GM19023 (cell line): ENCODE data around the gene VARS2.
"Not testable (repeated sequence)": the region's sequence is repeated elsewhere in the genome, so short reads cannot be mapped to it uniquely, and the experiment has no call there.

Source experiments
- ATAC-seq: cut with Tn5 transposase; IDR thresholded peaks from one replicate; pipeline ENCODE4 v1.9.1; 2021; ENCODE audit warnings: mild to moderate bottlenecking, moderate library complexity; ENCODE audit not compliant: unreplicated experiment

VARS2 gene

DNA sequence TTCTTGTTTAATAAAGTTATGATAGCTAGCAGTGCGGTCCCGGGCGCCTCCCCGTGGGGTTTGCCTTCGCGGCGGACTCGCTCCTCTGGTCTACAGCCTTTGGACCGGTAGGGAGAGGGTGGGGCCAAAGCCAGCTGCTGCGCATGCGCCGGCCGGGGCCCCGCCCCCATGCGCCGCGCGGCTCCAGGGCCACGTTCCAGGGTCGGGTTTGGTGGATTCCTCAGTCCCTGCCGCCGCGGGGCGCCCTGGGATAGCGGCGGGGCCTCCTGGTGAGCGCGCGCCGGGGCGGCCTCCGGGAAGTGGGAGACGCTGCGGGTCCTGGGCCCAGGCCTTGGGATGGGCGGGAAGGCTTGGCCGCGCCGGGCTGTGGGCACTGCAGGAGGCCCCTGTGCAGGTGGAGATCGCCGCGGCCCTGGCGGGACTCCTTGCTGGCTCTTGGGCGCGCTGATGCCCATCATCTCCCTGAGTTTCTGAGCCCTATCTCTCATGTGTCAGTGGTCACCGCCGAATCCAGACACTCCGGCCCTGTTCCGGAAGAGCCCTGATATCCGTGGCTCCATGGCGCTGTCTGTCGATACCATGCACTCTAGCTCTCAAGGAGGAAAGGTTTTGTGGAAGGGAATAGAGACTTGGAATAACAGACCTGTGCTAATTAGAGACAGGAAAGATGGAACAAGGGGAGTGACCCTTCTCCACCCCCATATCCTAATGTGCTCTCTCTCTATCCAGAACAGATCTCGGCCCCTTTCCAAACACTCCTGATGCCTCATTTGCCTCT lies at the start of gene VARS2:
Gene VARS2 (plus strand): TSS at position 163 of the 778 bp plus-strand sequence. CDS start 599 bp downstream, at position 762.
- ATAC-seq = peak; percentile 85

DNA sequence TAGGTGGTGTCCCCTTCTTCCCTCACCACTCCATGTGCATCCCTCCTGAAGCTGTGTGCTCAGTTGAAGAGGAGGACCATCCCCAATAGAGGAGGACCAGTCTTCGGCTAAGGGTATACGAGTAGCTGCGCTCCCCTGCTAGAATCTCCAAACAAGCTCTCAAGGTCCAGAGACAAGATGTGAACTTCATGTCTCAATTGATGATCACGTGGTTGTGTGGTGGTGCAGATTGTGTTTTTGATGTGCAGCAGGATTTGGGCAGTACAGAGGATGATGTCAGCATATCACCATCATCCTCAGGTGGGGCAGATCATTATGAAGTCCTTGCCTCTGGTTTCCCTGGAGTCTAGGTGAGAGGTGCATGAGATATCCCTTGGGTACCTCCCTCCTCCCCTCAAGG lies 49.7 kb upstream of the VARS2 start:
- no peak for ATAC-seq

DNA sequence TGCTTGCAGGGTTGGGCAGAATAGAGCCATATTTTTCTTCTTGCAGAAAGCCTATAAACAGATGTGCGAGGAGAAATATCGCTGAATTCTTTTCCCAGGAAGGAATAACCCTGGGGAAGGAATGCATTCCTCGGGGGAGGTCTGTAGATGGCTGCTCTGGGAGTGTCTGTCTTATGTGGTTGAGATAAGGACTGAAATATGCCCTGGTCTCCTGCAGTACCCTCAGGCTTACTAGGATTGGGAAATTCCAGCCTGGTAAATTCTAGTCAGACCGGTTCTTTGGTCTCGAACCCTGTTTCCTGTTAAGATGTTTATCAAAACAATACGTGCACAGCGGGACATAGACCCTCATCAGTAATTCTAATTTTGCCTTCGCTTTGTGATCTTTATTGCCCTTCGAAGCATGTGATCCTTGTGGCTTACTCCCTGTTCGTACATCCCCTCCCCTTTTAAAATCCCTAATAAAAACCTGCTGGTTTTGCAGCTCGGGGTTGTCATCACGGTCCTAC lies 44.7 kb upstream of the VARS2 start:
- ATAC-seq = not testable (repeated sequence)

DNA sequence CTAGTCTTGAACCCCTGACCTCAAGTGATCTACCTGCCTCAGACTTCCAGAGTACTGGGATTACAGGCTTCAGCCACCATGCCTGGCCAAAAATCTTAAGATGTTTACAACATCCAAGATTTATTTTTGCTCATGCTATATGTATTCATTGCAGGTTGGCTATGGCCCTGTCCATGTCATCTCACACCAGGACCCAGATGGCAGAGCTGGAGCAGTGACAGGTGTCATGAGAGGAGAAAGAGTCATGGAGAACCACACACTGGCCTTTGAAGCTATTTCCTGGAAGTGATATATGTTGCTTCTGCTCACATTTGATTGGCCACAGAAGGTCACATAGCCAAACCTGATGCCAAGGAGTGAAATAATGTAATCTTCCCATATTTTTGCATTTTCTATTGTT lies 43.5 kb upstream of the VARS2 start:
- ATAC-seq = no peak

DNA sequence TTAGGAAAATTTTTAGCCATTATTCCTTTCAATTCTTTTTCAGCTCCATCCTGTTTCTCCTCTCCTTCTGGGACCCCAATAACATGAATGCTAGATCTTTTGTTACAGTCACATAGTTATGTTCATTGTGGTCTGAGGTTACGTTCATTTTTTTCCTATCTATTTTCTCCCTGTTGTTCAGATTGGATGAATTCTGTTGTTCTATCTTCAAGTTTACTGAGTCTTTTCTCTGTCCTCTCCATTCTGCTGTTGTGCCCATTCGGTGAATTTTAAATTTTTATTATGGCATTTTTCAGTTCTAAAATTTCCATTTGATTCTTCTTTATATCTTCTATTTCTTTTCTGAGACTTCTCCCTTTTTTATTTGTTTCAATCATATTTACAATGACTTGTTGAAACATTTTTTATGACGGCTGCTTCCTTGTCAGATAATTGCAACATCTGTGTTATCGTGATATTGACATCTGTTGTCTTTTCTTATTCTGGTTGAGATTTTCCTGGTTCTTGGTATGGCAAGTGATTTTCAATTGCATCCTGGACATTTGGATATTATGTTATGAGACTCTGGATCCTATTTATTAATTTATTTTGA lies 42.4 kb upstream of the VARS2 start:
- ATAC-seq = no peak

DNA sequence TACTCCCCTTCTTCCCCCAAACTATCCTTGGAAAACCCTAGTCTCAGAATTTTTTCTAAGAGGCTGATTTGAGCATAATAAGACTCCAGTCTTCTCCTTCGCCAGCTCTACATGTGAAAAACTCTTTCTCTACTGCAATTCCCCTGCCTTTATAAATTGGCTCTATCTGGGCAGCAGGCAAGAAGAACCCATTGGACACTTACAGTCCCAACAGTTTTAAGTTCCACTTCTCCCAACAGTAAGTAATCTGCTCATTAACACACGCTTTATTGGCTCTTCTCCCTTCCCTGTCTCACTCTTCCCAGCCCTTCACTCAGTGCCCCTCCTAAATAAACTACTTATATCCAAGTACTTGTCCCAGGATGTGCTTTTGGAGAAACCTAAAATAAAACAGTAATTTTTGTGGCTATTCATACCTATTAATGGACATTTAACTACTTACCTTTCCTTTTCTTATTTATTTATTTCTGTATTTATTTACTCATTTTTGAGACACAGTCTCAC lies 40.8 kb upstream of the VARS2 start:
- ATAC-seq = no peak

DNA sequence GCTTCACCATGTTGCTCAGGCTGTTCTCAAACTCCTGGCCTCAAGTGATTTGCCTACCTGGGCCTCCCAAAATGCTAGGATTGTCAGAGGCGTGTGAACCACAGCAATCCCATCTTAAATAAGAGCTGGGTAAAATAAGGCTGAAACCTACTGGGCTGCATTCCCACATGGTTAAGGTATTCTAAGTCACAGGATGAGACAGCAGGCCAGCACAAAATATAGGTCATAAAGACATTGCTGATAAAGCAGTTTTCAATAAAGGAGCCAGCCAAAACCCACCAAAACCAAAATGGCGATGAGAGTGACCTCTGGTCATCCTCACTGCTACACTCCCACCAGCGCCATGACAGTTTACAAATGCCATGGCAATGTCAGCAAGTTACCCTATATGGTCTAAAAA lies 40.2 kb upstream of the VARS2 start:
- not testable (repeated sequence) for ATAC-seq

DNA sequence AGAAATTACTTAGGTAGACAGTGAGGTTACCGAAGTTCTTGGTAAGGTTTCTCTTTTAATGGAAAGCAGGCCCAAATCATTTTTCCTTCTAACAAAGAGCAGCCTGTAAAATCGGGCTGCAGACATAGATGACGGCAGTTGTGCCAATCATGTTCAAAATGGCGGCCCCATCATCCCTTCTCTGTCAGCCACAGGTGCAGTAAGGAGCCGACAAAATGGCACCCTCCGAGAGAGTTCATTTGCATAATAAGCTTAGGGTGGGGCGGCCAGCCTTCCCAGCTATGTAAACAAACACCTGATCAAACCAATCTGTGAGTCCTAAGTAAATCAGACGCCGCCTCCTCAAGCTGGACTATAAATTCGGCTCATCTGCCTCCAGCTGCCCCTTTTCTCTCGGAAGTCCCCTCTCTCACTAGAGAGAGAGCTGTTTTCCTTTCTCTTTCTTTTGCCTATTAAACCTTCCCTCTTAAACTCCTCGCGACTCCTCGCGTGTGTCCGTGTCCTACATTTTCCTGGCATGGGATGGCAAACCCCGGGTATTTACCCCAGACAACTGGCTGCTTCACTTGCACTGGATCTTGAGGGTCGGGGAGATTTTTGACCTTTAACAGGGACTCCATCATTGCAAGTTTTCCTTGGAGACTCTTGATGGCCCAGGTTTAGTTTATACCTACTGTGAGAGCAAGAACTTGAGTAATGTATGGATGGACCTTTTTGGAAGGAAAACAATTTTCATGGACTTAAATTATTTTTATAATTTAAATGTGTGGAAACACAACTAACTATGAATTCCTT lies 38.6 kb upstream of the VARS2 start:
- ATAC-seq = no peak

DNA sequence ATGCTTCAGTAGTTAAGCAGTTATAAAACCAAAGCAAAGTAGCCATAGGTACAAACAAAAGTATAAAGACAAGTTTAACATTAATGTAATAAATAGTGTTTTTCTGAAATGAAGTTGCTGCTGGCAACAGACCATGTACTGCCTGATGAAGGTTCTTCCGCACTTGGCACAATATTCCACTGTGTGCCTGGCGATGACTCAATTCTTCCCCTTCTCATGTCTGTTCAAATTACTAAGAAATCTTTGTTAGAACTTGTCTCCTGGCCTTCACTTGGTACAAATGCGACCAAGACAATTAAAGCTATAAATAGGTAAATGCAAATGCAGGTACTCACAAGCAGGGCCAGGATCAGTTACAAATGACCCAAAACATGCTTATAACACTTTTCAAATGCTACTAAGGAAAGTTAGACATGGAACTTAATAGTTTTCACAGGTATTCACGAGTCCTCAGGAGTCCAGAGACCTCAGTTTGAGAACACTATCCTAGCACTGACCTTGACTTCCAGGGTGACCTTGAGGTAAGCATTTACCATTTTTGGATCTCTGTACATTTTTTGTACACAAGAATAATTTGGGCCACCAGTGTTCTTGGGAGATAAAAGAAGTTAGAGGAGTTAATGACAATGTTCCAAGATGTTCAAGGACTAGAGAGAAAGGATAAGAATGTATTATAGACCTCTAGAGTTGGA lies 37.9 kb upstream of the VARS2 start:
- ATAC-seq = no peak

DNA sequence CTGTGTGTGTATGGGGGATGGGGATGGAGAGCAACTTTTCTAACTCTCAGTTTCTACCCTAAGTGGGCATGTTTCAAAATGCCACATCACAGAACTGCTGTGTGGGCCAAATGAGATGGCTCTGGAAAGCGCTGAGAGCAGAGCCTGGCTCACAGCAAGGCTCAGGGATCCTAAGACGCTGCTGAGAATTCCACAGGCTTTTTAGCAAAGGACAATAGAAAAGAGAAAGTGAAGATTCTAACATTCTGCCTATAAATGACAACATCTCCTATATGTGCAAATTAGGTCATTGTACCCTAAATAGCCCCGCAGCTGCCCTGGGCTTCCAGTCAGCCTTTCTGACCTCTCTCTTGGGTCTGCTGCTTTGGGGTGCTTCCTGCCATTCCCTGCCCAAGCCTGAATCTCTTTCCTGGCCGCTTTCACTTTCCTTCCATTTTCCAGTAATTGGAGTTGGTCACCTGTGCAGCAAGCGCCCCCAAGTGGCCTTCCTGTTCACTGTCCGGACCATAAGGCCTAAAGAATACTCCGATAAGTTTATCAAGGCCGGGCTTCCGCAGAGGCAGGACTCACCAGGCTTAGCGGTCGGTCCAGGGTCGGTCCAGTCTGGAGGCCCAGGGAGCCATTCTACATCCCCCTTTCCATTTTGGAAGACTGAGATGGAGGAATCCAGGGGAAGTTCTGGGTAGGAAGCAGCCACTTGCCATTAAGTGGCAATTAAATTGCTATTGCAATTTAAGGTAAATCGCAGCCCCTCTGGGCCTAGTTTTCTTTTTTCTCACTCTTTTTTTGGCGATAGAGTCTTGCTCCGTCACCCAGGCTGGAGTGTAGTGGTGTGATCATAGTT lies 36.4 kb upstream of the VARS2 start:
- ATAC-seq = no peak

DNA sequence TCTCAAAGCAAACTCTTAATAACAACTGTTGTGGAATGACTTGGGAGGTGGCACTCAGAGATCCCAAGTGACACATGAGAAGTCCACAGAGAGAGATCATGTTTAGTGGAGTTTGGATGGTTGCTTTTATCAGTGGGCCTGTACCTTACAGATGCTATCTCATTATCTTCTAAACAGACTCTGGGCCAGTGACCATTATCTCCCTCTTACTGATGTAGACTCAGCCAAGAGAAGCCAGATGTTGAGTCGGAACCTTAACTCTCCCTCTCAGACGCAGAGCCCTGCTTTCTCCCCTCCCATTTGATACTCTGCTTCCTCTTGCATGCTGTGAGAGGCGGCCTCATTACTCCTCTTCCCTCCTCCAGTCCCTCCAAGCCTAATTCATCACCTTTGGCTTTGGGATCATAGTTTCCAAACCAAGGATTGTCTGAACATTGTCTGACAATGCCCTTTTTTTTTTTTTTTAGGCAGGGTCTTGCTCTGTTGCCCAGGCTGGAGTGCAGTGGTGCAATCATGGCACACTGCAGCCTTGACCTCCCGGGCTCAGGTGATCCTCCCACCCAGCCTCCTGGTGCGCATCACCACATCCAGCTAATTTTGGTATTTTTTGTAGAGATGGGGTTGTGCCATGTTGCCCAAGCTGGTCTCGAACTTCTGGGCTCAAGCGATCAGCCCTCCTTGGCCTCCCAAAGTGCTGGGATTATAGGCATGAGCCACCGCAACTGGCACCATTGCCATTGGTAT lies 34.2 kb upstream of the VARS2 start:
- ATAC-seq = no peak

DNA sequence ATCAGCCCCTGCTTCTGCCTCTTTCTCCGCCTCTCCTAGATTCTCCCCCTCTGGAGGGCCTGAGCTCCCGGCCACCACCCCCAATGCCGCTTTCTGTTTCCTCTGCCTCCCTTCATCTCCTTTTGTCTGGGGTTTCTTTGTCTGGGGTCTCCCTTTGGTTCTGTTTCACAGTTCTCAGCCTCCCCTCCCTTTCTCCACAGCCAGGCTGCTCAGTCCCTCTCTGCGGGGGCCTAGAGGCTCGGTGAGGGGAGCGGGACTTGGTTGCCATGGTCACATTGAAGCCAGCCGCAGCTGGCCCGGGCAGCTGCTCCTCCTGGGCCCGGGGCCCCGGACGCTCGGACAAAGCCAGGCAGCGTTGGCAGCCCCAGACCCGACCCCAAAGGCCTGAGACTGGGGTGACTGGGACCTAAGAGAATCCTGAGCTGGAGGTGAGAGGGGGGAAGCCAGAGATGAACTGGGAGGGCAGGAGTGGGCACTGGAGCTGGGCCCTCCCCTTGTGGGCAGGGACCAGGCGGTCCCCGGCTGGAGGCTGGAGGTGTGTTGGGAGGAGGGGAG lies 33.3 kb upstream of the VARS2 start:
- ATAC-seq = no peak

DNA sequence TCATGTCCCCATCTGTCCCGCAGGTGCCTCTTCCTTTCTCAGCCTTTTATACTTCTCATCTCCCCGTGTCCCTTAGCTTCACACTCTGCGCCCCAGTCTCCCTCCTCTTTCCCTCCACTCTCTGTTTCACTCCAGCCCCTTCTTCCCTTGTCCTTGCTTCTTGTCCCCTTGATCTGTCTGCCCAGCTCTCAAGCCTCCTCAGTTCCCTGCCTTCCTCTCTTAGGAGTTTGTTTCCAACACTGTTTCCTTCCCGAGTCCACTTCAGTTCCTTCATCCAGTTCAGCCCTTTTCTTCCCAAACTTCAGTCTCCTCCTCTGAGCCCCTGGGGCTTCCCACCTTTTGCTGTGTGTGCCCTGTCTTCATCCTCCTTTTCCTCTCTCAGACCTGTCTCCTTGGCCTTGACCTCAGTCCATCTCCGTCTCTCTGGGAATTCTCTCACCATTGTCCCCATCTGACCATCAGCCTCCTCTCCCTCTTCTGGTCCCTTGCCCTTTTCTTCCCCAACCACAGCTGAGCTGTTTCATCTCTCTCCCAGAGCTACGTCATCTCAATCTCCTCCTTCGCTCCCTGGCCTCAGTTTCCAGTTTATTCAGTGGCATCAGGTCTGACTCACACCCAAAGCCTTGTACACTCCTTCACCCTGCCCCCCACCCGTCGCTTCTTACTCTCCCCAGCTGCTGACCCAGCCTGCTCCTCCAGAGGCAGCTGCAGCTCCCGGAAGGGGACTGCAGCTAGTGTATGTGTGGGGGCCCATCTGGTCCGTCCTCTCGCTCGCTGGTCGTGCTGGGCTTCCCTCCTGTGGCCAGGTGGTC lies 32.4 kb upstream of the VARS2 start:
- ATAC-seq = no peak

DNA sequence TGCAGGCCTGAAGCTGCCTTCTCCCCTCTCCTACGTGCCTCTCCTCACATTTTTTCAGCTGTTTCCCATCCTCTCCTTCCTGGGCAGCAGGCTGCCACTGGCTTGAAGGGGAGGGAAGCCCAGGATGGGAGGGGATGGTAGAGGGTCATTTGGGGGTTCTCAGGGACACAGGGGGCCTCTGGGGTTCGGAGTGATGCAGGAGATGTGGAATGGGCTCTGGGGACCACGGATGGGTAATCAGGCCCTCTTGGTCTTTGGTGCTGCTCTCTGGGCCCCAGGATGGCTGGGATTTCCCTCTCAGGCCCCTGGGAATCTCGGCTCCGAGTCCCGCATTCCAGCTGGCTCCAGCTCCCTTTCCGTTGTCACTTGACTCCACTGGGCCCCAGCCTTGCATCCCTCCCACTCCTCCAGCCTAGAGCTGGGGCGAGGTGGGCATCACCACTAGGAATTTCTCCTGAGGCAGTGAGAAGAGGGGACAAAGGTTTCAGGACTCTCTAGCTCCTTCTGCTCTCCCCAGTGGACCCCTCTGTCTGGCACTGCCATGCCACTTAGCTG lies 31.8 kb upstream of the VARS2 start:
- ATAC-seq = no peak

DNA sequence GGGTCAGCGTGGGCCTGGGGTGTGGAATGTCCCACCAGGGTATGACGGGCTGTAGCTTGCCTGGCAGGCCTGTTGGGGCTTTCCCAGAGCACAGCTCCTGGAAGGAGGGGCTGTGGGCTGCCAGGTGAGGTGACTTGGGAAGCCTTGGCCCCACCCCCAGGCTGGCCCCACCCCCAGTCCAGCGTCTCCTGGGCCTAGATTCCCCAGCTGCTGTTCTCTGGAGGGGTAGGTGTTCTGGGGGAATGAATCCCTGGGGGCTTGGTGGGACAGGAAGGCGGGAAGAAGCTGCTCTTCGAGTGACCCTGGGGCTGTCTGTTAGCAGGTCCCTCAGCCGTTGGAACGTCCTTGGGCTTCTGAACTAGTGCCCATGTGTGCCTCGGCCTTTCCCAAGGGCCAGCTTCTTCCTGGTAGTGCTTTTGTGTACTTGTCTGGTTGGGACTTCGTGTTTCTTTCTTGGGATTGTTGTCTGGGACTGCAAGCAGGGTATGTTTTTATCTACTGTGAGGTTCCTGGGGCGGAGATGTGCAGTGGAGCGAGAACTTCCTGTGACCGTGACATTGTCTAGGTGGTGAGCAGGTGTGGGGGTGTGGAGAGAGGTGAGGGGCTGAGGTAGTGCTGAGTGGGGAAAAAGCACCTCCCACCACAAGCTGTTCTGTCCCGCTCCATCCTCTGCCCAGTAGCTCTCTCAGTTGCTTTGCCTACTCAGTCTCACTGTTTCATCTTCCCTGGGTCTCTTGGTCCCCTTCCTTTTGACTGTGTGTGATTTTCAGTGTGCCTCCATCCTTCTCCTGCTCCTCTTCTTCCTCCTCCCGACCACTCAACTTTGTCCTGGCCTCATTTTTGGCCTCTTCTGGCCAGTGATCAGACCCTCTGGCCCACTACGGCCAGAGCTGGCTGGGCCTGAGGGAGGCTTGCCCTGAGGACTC lies 31.0 kb upstream of the VARS2 start:
- ATAC-seq = no peak

DNA sequence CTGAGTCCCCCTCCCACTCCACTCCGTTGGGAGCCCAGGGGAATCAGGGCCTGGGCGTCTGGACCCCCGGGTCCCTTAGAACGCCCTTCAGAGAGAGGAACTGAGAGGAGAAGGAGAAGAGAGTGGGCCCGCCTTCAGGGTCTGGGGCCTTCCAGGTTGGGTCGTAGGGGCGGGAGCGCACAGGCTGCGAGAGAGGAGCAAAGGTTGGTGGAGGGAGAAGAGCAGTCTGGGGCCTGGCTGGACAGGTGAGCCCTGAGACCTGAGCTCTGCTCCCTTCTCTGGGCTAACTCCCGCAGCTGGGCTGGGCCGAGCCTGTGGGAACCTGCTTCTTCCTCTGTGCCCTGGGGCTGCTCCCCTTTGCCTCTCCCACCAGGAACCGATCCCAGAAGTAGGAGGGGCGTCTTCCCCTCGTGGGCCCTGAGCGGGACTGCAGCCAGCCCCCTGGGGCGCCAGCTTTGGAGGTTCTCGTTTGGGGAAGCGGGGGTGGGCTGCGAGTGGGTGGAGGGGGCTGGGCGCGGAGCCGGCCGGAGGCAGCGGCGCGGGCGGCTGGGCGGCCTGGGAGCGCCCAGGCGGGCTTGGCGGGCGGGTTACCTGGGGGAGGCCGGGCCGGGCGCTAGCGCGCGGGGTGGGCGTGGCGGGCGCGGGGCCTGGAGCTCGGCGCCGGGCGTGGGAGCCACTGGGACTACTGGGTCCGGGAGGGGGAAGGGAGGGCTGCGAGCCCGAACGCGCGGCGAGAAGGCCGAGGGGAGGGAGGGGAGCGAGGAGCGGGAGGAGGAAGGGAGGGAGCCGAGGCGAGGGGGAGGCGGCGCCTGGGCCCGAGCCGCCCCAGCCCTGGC lies 30.1 kb upstream of the VARS2 start, which contains the start of gene DDR1:
Gene DDR1 (plus strand): TSS at position 835 of the 836 bp plus-strand sequence. CDS start 4,211 bp downstream, outside the sequence.
- no peak for ATAC-seq
